Neuronal stem cell (in vitro differentiated cells): ENCODE measurements around the gene CCDC181.

ENCODE experiments used
- DNase-seq: peaks from one replicate; pipeline ENCODE4 v3.0.0-alpha.2; 2013; ENCODE audit warnings: low spot score
- H2AFZ ChIP-seq: one replicate; pipeline ENCODE4 v1.6.1; 2013; ENCODE audit warnings: mild to moderate bottlenecking, low read length, inconsistent platforms
- H2AK5ac ChIP-seq: 2 replicates; pipeline ENCODE4 v1.6.1; 2013; ENCODE audit warnings: low read depth, mild to moderate bottlenecking, inconsistent platforms, low read length, moderate library complexity, mixed read lengths
- H2BK120ac ChIP-seq: 2 replicates; pipeline ENCODE4 v1.6.1; 2013; ENCODE audit warnings: low read depth, mild to moderate bottlenecking, inconsistent platforms, low read length, moderate library complexity, mixed read lengths
- H2BK12ac ChIP-seq: one replicate; pipeline ENCODE4 v1.6.1; 2013; ENCODE audit warnings: low read length, inconsistent platforms
- H2BK15ac ChIP-seq: 2 replicates; pipeline ENCODE4 v1.6.1; 2013; ENCODE audit warnings: mild to moderate bottlenecking, low read length, inconsistent platforms, mixed read lengths
- H2BK5ac ChIP-seq: one replicate; pipeline ENCODE4 v1.6.1; 2013; ENCODE audit warnings: inconsistent platforms, mild to moderate bottlenecking, low read length, moderate library complexity
- H3K14ac ChIP-seq: one replicate; pipeline ENCODE4 v1.6.1; 2013; ENCODE audit warnings: low read length, inconsistent platforms
- H3K18ac ChIP-seq: 2 replicates; pipeline ENCODE4 v1.6.1; 2013; ENCODE audit warnings: low read length, inconsistent platforms
- H3K23ac ChIP-seq: 2 replicates; pipeline ENCODE4 v1.6.1; 2013; ENCODE audit warnings: low read depth, mild to moderate bottlenecking, mixed read lengths, low read length, inconsistent platforms; ENCODE audit not compliant: poor library complexity
- H3K27ac ChIP-seq: replicated peaks from 3 replicates; pipeline ENCODE4 v1.5.1; 2013; ENCODE audit warnings: low read length, inconsistent platforms
- H3K27me3 ChIP-seq, 3 experiments: 2 replicates each; pipeline ENCODE4 v1.6.1; 2013; ENCODE audit warnings: low read length in 3 of 3, mild to moderate bottlenecking in 2 of 3, inconsistent platforms in 1 of 3, low read depth in 1 of 3, mixed read lengths in 1 of 3, moderate library complexity in 1 of 3; ENCODE audit not compliant: control insufficient read depth in 3 of 3, insufficient read depth in 3 of 3
- H3K36me3 ChIP-seq, 2 donors: replicated peaks in 1 of 2; 2 replicates each; pipeline ENCODE4 v1.6.1; 2013; ENCODE audit warnings: low read length in 2 of 2; ENCODE audit not compliant: control insufficient read depth in 2 of 2, insufficient read depth in 2 of 2
- H3K4ac ChIP-seq: 2 replicates; pipeline ENCODE4 v1.6.1; 2013; ENCODE audit warnings: inconsistent platforms, mild to moderate bottlenecking, low read length, moderate library complexity
- H3K4me1 ChIP-seq, 2 donors: 1 replicate in 1 of 2; 2 replicates in 1 of 2; pipeline ENCODE4 v1.6.1; 2013; ENCODE audit warnings: low read length in 2 of 2, low read depth in 1 of 2; ENCODE audit not compliant: control insufficient read depth in 2 of 2, insufficient read depth in 1 of 2
- H3K4me2 ChIP-seq: one replicate; pipeline ENCODE4 v1.6.1; 2013; ENCODE audit warnings: mild to moderate bottlenecking, low read length, inconsistent platforms; ENCODE audit not compliant: insufficient read depth, poor library complexity, severe bottlenecking
- H3K4me3 ChIP-seq, 2 donors: 2 replicates each; pipeline ENCODE4 v1.5.1; 2013; ENCODE audit warnings: low read length in 2 of 2, mild to moderate bottlenecking in 2 of 2, inconsistent platforms in 1 of 2, moderate library complexity in 1 of 2
- H3K79me1 ChIP-seq: one replicate; pipeline ENCODE4 v1.6.1; 2013; ENCODE audit warnings: low read depth, mild to moderate bottlenecking, inconsistent platforms, low read length, moderate library complexity
- H3K9ac ChIP-seq: one replicate; pipeline ENCODE4 v1.6.1; 2013; ENCODE audit warnings: mild to moderate bottlenecking, low read depth, low read length, inconsistent platforms; ENCODE audit not compliant: poor library complexity
- H3K9me3 ChIP-seq, 2 donors: replicated peaks in 1 of 2; 2 replicates each; pipeline versions ENCODE3 to v1.6.1; 2013; ENCODE audit warnings: low read length in 2 of 2, mild to moderate bottlenecking in 2 of 2, inconsistent platforms in 1 of 2, low read depth in 1 of 2, mixed read lengths in 1 of 2, moderate library complexity in 1 of 2; ENCODE audit not compliant: control insufficient read depth in 2 of 2, insufficient read depth in 1 of 2
- H4K8ac ChIP-seq: one replicate; pipeline ENCODE4 v1.6.1; 2013; ENCODE audit warnings: low read depth, mild to moderate bottlenecking, inconsistent platforms, low read length, moderate library complexity
- H4K91ac ChIP-seq: one replicate; pipeline ENCODE4 v1.6.1; 2013; ENCODE audit warnings: low read length, low read depth, mild to moderate bottlenecking, inconsistent platforms; ENCODE audit not compliant: poor library complexity
- WGBS, 2 donors: extraction: QIAGEN DNeasy Blood & Tissue Kit; methylation state at CpG; one replicate each; pipeline ENCODE4 v1.1.7; 2013; ENCODE audit warnings: missing lambda C conversion rate in 2 of 2, mixed read lengths in 1 of 2; ENCODE audit not compliant: insufficient read length in 2 of 2, insufficient replicate concordance in 1 of 2; ENCODE audit errors: extremely low coverage in 2 of 2; 5-methylcytosine and 5-hydroxymethylcytosine counted together

CCDC181 gene

GRCh38 chr1:169456029-169456428 is 28.8 kb upstream of the CCDC181 start:
- WGBS, 2 donors: no CpG with 5 or more reads among the region's 2 CpGs
- no peak overlapping the region for H3K23ac ChIP-seq
- H2BK15ac ChIP-seq: no peak overlapping the region
- H3K4me2 ChIP-seq: no peak overlapping the region
- H3K9me3 ChIP-seq: peaks cover 0 to 9% of the 10 kb centered on the region in 2 donors
- H3K27ac ChIP-seq: no peak overlapping the region
- H4K8ac ChIP-seq: no peak overlapping the region
- no peak overlapping the region for H3K14ac ChIP-seq
- no peak overlapping the region for H4K91ac ChIP-seq
- H3K36me3 ChIP-seq: no peaks in the 10 kb centered on the region
- H3K4me1 ChIP-seq: peaks cover 0 to 2% of the 10 kb centered on the region in 2 donors
- H3K18ac ChIP-seq: no peak overlapping the region
- DNase-seq: no peak
- H3K79me1 ChIP-seq: no peaks in the 10 kb centered on the region
- H3K27me3 ChIP-seq: no peaks in the 10 kb centered on the region
- no peak overlapping the region for H2AK5ac ChIP-seq
- H2AFZ ChIP-seq: no peak overlapping the region
- H3K4me3 ChIP-seq: no peak overlapping the region
- H3K4ac ChIP-seq: no peak overlapping the region
- H2BK12ac ChIP-seq: no peak overlapping the region
- H2BK5ac ChIP-seq: no peak overlapping the region
- H3K9ac ChIP-seq: no peak overlapping the region
- no peak overlapping the region for H2BK120ac ChIP-seq

- Histone ChIP-seq H3K4me2 (no peak overlapping the region), H2BK5ac (no peak overlapping the region), H2BK12ac (no peak overlapping the region), H3K4me1 (no peaks in the 10 kb centered on the region), H3K9me3 (peaks cover 0 to 9% of the 10 kb centered on the region in 2 donors), H4K91ac (no peak overlapping the region), H3K4me3 (no peak overlapping the region), H2BK15ac (no peak overlapping the region), H3K79me1 (no peaks in the 10 kb centered on the region), H2AK5ac (no peak overlapping the region), H3K36me3 (no peaks in the 10 kb centered on the region), H3K4ac (no peak overlapping the region), H2BK120ac (no peak overlapping the region), H2AFZ (no peak overlapping the region), H3K14ac (no peak overlapping the region), H3K23ac (no peak overlapping the region), H3K18ac (no peak overlapping the region), H3K27ac (no peak overlapping the region), H3K9ac (no peak overlapping the region), H3K27me3 (no peaks in the 10 kb centered on the region), H4K8ac (no peak overlapping the region)
- no peak for DNase-seq
- WGBS, 2 donors: no CpG with 5 or more reads among the region's 2 CpGs
Observed at GRCh38 chr1:169452921-169453320, 25.6 kb upstream of the CCDC181 start.

GRCh38 chr1:169451218-169451824 is 24.0 kb upstream of the CCDC181 start:
- no CpG with 5 or more reads among the region's 1 CpG for WGBS, 2 donors
- H3K18ac ChIP-seq: no peak overlapping the region
- H2BK12ac ChIP-seq: no peak overlapping the region
- H3K9ac ChIP-seq: no peak overlapping the region
- no peaks in the 10 kb centered on the region for H3K36me3 ChIP-seq
- H3K27ac ChIP-seq: no peak overlapping the region
- H3K4me1 ChIP-seq: no peaks in the 10 kb centered on the region
- H2AK5ac ChIP-seq: no peak overlapping the region
- no peak overlapping the region for H3K4me3 ChIP-seq
- H3K23ac ChIP-seq: no peak overlapping the region
- H3K14ac ChIP-seq: no peak overlapping the region
- no peak overlapping the region for H2BK15ac ChIP-seq
- no peak for DNase-seq
- no peak overlapping the region for H4K91ac ChIP-seq
- H2BK5ac ChIP-seq: no peak overlapping the region
- H3K9me3 ChIP-seq: no peaks in the 10 kb centered on the region
- H3K27me3 ChIP-seq: no peaks in the 10 kb centered on the region
- no peak overlapping the region for H3K4me2 ChIP-seq
- no peak overlapping the region for H3K4ac ChIP-seq
- H4K8ac ChIP-seq: no peak overlapping the region
- H3K79me1 ChIP-seq: no peaks in the 10 kb centered on the region
- no peak overlapping the region for H2AFZ ChIP-seq
- no peak overlapping the region for H2BK120ac ChIP-seq

- H2BK5ac ChIP-seq: no peak overlapping the region
- DNase-seq: no peak
- H3K9ac ChIP-seq: no peak overlapping the region
- no peaks in the 10 kb centered on the region for H3K36me3 ChIP-seq
- H3K4me1 ChIP-seq: no peaks in the 10 kb centered on the region
- no peak overlapping the region for H2BK12ac ChIP-seq
- H2BK120ac ChIP-seq: no peak overlapping the region
- peaks cover 0 to 3% of the 10 kb centered on the region in 2 donors for H3K9me3 ChIP-seq
- no peaks in the 10 kb centered on the region for H3K79me1 ChIP-seq
- H2AFZ ChIP-seq: no peak overlapping the region
- H3K27me3 ChIP-seq: peaks cover 0 to 6% (median 0%) of the 10 kb centered on the region in 3 experiments
- H3K4ac ChIP-seq: no peak overlapping the region
- H2BK15ac ChIP-seq: no peak overlapping the region
- H4K91ac ChIP-seq: no peak overlapping the region
- H3K14ac ChIP-seq: no peak overlapping the region
- no peak overlapping the region for H2AK5ac ChIP-seq
- H3K4me3 ChIP-seq: no peak overlapping the region
- WGBS, 2 donors: no CpG with 5 or more reads among the region's 3 CpGs
- H3K23ac ChIP-seq: no peak overlapping the region
- H3K18ac ChIP-seq: no peak overlapping the region
- no peak overlapping the region for H3K27ac ChIP-seq
- H4K8ac ChIP-seq: no peak overlapping the region
- no peak overlapping the region for H3K4me2 ChIP-seq
Observed at GRCh38 chr1:169443923-169444322, 16.6 kb upstream of the CCDC181 start.
